ENCODE data around the gene PPP2R5C.

PPP2R5C gene

GRCh38 chr14:101920271-101920670, 158.8 kb downstream of the PPP2R5C start:
- Histone ChIP-seq H3K9me2 (replicated peaks; ENCODE audit: control insufficient read depth, low read length) (no peaks in the 10 kb centered on the region), H3K79me2 (ENCODE audit: control insufficient read depth, low read length) (no peaks in the 10 kb centered on the region), H3K4me2 (ENCODE audit: low read length) (no peak overlapping the region), H3K4me1 (ENCODE audit: control insufficient read depth, low read length) (peaks cover 3% of the 10 kb centered on the region), H3K27me3 (ENCODE audit: control insufficient read depth, low read length) (no peaks in the 10 kb centered on the region), H4K20me1 (ENCODE audit: control insufficient read depth, insufficient read depth, low read depth, low read length) (no peaks in the 10 kb centered on the region), H3F3A (ENCODE audit: control insufficient read depth, insufficient read depth) (no peaks in the 10 kb centered on the region), H3K4me3 (ENCODE audit: low read length) (no peak overlapping the region), H3K9me3 (ENCODE audit: control insufficient read depth, insufficient read depth, low read length) (no peaks in the 10 kb centered on the region), H3K27ac (ENCODE audit: low read depth, low read length) (no peak overlapping the region), H3K36me3 (ENCODE audit: control insufficient read depth, low read length) (peaks cover 7% of the 10 kb centered on the region)
- TF ChIP-seq, protein P1, sequence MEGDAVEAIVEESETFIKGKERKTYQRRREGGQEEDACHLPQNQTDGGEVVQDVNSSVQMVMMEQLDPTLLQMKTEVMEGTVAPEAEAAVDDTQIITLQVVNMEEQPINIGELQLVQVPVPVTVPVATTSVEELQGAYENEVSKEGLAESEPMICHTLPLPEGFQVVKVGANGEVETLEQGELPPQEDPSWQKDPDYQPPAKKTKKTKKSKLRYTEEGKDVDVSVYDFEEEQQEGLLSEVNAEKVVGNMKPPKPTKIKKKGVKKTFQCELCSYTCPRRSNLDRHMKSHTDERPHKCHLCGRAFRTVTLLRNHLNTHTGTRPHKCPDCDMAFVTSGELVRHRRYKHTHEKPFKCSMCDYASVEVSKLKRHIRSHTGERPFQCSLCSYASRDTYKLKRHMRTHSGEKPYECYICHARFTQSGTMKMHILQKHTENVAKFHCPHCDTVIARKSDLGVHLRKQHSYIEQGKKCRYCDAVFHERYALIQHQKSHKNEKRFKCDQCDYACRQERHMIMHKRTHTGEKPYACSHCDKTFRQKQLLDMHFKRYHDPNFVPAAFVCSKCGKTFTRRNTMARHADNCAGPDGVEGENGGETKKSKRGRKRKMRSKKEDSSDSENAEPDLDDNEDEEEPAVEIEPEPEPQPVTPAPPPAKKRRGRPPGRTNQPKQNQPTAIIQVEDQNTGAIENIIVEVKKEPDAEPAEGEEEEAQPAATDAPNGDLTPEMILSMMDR (IDR thresholded peaks at IDR 0.05; ENCODE audit: low read depth, low read length, poor library complexity, severe bottlenecking) = no peak
- no peak for TF ChIP-seq EZH2phosphoT487 (IDR thresholded peaks at IDR 0.05; ENCODE audit: borderline replicate concordance, low read length)

- Histone ChIP-seq H3F3A (ENCODE audit: control insufficient read depth, insufficient read depth) (0 out of 2 replicates have a peak, but pooled peaks cover 2% of the 10 kb centered on the region), H3K4me3 (ENCODE audit: low read length) (no peak overlapping the region), H3K4me1 (ENCODE audit: control insufficient read depth, low read length) (peaks cover under 1% of the 10 kb centered on the region; the same call in 1 of the 2 replicates), H3K27ac (ENCODE audit: low read depth, low read length) (no peak overlapping the region), H4K20me1 (ENCODE audit: control insufficient read depth, insufficient read depth, low read depth, low read length) (no peaks in the 10 kb centered on the region), H3K4me2 (ENCODE audit: low read length) (no peak overlapping the region), H3K9me2 (replicated peaks; ENCODE audit: control insufficient read depth, low read length) (no peaks in the 10 kb centered on the region), H3K9me3 (ENCODE audit: control insufficient read depth, insufficient read depth, low read length) (no peaks in the 10 kb centered on the region), H3K79me2 (ENCODE audit: control insufficient read depth, low read length) (no peaks in the 10 kb centered on the region), H3K36me3 (ENCODE audit: control insufficient read depth, low read length) (peaks cover 7% of the 10 kb centered on the region), H3K27me3 (ENCODE audit: control insufficient read depth, low read length) (no peaks in the 10 kb centered on the region)
- TF ChIP-seq, protein P1 (IDR thresholded peaks at IDR 0.05; ENCODE audit: low read depth, low read length, poor library complexity, severe bottlenecking) = no peak
- no peak for TF ChIP-seq EZH2phosphoT487 (IDR thresholded peaks at IDR 0.05; ENCODE audit: borderline replicate concordance, low read length)
Measured at GRCh38 chr14:101922866-101923265, 161.4 kb downstream of the PPP2R5C start.

DNA sequence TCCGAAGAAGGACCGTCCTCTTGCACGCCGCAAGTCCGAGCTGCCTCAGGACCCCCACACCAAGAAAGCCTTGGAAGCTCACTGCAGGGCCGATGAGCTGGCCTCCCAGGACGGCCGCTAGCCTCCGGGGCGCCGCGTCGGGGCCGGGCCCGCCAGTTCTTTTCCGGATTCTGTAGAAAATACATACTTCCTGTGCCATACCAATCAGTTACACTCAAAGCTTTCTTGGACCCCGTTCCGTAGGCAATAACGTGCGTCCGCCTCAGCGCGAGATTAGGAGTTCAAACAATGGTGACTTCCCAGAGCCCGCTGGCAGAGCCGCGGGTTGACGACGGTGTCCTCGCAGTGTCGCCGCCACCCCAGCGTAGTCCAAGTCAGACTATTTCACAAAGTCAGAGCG, 163.6 kb downstream of the PPP2R5C start:
- TF ChIP-seq, protein P1 (IDR thresholded peaks at IDR 0.05; ENCODE audit: low read depth, low read length, poor library complexity, severe bottlenecking) = no peak
- TF ChIP-seq EZH2phosphoT487 (IDR thresholded peaks at IDR 0.05; ENCODE audit: borderline replicate concordance, low read length) = no peak
- no peaks in the 10 kb centered on the region for H3K4me1 ChIP-seq (ENCODE audit: control insufficient read depth, low read length)
- H3K27me3 ChIP-seq (ENCODE audit: control insufficient read depth, low read length) = no peaks in the 10 kb centered on the region
- no peaks in the 10 kb centered on the region for H4K20me1 ChIP-seq (ENCODE audit: control insufficient read depth, insufficient read depth, low read depth, low read length)
- H3K9me2 ChIP-seq (replicated peaks; ENCODE audit: control insufficient read depth, low read length) = no peaks in the 10 kb centered on the region
- no peak overlapping the region for H3K4me2 ChIP-seq (ENCODE audit: low read length)
- no peak overlapping the region for H3K4me3 ChIP-seq (ENCODE audit: low read length)
- 0 out of 2 replicates have a peak, but pooled peaks cover 2% of the 10 kb centered on the region for H3F3A ChIP-seq (ENCODE audit: control insufficient read depth, insufficient read depth)
- no peaks in the 10 kb centered on the region for H3K79me2 ChIP-seq (ENCODE audit: control insufficient read depth, low read length)
- H3K9me3 ChIP-seq (ENCODE audit: control insufficient read depth, insufficient read depth, low read length) = no peaks in the 10 kb centered on the region
- peaks cover 6% of the 10 kb centered on the region for H3K36me3 ChIP-seq (ENCODE audit: control insufficient read depth, low read length)
- H3K27ac ChIP-seq (ENCODE audit: low read depth, low read length) = no peak overlapping the region

All from DOHH2 (cell line).